GM12878 (cell line): ENCODE results near the gene MATN1.

Experiments used
- BRCA1 ChIP-seq: IDR thresholded peaks from 2 replicates; pipeline ENCODE4 v1.6.1; 2011; ENCODE audit warnings: low read depth, low read length, improper control_type of control experiment
- POLR2AphosphoS2 ChIP-seq: IDR thresholded peaks from 2 replicates; pipeline ENCODE4 v1.6.1; 2011; ENCODE audit warnings: low read depth, mild to moderate bottlenecking, low read length, improper control_type of control experiment, moderate library complexity

- TF ChIP-seq POLR2AphosphoS2 (no peak), BRCA1 (no peak)
Observed at GRCh38 chr1:30744060-30744756, 20.8 kb upstream of the MATN1 start.
